GM21381 (cell line): ENCODE data around the gene TENM4.

Experiments
- ATAC-seq: cut with Tn5 transposase; IDR thresholded peaks from one replicate; pipeline ENCODE4 v1.9.1; 2021; ENCODE audit warnings: mild to moderate bottlenecking, moderate library complexity; ENCODE audit not compliant: unreplicated experiment

Gene TENM4

DNA sequence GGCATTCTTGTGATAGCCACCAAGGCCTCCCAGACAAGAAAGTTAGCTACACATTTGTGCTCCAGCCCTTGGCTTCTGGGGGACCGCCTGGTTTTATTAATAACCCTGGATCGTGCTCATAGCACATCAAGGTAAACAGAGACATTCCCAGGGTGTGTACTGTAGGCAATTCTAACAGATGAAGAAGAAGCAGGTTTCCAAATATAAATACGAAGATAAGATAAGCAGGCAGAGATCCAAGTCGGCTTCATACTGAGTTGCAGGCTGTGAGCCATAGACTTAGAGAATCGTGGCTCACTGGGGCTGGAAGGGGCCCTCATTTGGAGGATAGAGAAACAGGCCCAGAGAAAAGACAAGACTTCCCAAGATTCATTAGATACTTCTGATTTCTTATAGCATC, 131.4 kb downstream of the TENM4 start:
- no peak for ATAC-seq

DNA sequence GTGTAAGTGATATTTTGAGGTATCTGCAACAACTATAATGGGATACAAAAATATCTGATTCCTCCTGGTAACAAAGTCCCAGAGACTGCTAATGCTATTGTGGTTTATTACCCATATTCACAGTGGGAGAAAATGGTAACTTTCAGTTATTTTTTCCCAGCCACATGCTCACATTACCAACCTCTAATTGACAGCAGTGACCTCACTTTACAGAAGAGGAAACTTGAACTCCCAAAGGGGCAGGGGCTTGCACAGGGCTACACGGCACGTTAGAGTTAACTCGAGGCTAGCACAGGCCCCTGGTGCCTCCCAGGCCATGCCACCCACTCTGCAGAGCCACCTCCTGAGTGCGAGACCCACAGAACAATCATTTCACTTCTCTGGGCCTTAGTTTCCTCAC, 132.4 kb downstream of the TENM4 start:
- ATAC-seq = no peak

DNA sequence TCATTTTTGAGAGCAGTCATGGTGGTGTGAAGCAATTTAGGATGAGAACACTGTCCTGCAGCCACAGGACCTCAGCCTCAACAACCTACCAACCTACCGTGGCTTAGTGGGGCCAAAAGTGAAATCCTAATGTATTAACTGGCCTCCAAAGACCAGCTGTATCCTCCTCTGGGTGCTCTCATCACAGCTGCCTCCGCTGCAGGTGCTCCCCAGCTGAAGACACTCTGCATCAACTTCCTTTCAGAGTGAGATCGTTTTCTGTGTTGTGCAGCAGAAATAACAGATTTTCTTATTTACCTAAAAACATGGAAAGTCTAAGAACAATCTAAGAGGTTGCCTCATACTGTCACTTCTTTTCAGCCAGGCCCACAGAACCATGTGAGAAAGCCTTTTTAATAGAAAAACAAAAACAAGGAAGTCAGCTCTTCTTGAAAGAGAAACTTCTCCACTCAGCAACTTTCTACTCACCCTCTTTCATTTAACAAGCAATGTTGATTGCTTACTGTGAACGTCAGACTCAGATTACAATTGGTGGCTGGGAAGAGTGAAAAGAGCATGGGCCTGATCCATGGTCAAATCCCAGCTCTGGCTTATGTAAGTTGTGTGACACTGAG, 136.1 kb downstream of the TENM4 start:
- no peak for ATAC-seq

DNA sequence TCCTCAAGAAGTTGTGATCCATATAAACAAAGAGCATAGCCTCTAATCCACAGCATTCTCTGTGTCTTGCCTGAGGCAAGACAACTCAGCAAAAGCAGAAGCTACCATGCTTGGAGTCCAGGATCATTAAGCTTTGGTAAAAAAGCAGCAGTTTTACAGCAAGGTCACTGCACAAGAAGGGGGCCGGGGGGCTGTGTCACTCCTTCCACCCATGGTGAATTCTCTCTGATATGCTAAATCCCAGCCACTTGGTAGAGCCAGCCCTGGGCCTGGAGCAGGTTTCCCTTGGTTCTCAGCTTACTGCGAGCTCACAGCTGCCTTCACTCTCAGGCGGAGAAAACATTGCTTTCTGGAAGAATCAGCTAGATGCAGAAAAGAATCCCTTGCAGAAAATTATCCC, 144.7 kb downstream of the TENM4 start:
- ATAC-seq = no peak

DNA sequence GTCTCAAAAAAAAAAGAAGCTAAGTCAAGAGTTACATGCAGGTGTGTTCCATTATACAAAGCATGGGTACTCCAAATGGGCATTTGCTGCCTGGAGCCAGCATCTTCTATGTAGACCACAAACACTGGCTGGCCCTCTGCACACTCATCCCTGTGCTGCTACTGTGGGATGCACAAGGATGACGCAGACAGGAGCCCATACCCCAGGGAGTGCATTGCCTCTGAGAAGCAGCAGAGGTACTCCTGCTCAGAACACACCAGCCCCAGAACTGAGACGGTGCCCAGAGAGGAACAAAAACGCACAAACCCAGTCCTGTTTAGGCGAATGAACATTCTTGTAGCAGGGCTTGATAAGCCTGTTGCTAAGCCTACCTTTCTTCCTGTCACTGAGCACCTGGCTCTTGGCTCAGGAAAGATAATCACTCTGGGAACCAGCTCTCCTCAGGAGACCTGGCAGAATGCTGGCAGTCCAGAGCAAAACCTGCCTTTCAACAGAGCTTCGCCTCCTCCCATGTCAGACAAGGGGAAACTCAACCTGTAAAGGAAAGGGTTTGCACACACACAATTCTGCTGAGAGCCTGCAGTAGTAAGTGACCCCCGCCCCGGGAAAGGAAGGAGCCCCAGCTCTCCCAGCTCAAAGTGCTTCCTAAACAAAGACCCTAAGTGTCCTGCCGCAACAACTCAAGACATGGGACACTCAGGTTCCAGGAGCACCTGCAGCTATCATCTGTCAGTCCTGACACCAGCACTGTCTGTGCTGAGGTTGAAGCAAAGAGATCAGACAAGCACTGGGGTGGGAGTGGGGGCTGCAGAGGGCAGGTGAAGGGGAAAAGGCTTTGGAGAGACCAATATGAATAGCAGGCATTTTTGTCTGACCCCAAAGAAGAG, 145.7 kb downstream of the TENM4 start:
- ATAC-seq = no peak

DNA sequence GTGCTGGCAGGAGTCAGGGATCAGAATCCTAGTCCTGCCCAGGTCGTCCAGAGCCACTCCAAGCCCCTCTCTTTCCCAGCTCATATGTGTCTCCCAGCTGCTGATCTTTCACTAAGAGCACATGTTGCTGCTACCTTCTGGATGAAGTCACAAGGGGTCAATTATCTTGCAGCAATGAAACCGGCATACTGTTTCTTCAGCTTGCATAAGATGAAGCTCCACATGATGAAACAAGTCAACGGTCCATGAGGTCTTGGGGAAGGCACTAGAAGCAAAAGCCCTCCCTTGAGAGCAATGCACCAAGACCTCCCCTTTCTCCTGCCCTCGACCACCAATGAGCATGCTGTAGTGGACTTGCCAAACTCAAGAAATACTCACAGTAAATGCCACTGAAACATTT, 148.9 kb downstream of the TENM4 start:
- ATAC-seq = no peak

DNA sequence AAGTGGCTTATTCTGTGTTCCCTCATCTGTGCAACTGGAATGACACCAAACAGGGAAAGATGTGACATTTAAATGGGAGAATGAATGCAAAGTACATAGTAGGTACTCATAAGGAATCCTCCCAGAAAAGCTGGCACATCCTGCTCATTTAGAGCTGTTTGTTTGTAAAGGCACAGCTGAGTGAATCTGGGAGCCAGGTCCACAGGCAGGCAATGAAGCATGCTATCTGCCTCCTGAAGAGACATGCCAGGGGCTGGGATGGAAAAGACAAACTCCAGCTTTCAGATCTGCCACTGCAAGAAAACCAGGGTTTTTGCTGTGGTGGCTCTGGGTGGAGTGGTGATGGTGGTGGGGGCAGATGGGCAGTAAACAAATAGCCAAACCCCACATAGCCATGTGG, 150.1 kb downstream of the TENM4 start:
- ATAC-seq = no peak

DNA sequence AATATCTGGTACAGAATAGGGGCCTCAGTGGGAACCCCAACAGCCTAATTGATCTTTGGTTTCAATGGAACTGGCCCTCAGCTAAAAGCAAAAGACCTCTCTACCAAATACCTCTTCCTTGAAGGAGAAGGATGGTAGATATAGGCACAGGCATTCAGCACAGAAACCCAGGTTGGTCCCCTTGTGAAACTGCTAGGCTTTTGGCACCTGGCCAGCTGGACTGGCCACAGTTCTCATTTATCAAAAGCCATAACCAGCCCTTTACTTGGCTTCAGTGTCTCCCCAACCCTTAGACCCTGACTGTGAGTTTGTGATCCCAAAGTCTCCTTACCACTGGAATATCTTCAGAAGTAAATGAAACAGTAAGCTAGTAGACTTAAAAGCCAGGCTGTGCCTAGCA, 152.9 kb downstream of the TENM4 start:
- ATAC-seq = no peak

DNA sequence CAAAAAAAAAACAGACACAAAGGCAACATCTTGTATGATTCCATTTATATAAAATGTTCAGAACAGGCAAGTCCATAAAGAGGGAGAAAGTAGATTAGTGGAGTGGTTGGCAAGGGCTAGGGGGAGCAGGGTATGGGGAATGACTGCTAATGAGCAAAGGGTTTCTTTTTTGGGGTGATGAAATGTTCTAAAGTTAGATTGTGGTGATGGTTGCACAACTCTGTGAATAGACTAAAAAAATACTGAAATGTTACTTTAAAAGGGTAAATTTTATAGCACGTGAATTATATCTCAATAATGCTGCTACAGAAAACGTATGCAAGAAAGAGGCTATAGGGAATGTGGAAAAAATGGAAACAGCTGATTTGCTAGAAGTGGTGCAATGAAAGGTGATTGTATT, 155.1 kb downstream of the TENM4 start:
- ATAC-seq = no peak

DNA sequence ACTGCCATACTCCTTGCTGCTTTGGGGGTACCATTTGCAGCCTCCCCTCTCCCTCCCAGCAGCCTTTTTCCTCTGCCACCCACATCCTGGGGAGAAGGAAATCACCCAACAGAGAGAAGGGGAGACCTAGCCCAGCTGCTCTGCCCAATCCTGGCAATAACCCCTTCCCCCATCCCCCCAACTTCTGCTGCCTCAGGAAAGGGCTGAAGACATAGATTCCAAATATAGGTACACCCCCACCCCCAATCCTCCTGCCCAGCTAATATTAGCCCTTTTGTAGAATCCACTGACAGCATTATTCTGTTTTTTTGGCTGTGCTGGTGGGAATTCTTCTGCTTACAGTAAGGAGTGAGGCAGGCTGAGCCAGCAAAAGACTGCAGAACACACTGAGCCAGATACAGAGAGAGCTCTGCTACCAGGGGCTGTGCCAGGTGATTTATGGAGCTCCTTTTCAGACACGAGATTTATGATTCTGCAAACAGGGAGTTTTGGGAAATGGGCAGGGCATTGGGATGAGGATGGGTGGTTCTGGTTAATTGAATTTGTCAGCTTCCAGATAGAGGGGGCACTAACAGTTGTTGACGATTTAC, 164.0 kb downstream of the TENM4 start:
- ATAC-seq = no peak

DNA sequence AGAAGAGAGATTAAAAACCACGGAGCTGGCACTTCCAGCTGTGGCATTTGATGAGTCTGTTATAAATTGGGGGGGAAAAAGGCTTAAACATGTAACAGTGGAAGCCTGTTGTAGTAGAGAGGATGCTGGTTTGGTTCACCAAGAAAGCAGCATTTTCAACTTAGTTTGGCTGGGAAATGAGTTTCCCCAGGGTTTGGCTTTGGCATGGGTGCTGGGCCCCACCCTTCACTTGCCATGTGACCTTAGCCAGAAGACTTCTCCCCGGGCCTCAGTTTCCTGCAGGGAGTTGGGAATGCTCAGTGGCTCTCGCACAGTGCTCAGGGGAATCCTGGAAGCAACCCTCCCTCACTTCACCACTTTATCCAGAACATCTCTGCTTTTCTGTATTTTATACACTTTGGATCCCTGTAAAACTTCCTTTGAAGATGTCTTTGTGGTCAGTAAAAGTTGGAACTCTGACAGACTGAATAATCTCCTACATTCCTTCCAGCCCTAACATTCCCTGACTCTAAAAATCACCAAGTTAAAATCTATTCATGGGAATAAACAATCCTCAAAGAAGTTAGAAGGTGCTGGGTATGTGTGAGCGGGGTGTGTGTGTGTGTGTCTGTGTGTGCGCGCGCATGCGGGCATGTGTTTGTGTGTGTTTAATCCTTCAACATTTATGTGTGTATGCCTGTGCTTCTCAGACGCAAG, 166.0 kb downstream of the TENM4 start:
- ATAC-seq = no peak

DNA sequence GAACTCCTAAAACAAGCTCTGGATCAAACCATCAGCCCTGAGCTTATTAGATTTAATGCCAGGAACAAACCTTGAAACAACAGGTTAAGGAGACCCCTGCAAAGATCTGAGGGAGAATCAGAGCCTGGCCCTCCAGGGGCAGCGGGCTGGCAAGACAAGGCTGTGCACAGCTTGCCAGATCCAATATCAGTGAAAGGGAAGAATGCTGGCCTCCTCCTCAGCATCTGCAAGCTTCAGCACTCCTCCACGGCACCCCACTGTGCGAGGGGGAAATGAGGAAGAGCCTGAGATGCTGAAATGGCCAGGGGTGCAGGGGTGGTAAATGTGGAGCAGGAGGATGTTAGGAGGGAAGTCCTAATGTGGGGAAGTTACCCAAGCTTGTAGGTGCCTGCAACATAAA, 167.0 kb downstream of the TENM4 start:
- no peak for ATAC-seq

DNA sequence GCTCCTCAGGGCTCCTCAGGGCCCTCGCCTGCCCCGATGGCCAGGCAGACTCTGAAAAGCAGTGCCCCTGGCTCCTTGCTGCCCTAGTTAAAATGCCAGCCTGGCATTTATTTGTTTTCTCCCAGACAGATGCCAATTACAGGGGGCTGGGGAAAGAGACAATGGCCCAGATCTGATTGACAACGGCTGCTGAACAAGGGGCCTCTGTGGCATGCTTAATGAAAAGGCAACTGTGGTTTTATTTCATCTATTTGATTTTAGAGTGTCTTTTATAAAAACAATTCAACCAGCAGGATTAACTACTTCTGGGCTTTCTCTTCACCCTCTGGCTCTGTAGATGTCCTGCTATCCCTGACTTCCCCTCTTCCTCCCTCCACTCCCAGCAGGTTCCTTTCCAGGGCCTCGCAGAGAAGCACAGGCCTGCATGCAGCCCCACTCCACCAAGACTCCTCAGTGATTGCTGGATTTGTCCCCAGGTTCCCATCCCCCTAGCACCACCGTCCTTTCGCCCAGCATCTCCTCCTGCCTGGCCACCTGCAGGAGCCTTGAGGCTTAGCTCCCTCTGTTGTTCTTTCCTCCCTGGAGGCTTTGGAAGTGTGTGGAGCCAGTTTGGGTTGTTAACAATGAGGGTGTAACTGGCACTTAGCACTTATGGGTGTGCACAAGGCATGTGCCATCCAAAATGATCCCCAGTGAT, 171.1 kb downstream of the TENM4 start:
- no peak for ATAC-seq

DNA sequence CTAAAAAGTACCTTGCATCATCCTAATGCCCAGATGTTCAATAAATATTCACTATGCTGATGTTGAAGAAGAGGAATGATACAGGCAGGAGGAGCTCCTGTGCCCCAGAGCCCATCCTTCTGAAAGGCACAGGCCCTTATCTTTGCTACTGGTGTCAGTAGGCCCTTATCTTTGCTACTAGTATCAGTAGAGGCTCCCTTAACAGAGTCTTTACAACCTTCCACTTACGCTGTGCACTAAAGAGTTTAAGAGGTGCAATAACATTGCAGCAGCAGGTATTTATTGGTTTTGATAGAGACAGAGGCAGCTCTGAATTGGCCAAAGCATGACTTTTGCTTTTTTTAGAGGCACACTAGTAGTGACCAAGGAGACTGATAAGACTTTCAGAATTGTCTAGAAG, 174.4 kb downstream of the TENM4 start:
- ATAC-seq = no peak

DNA sequence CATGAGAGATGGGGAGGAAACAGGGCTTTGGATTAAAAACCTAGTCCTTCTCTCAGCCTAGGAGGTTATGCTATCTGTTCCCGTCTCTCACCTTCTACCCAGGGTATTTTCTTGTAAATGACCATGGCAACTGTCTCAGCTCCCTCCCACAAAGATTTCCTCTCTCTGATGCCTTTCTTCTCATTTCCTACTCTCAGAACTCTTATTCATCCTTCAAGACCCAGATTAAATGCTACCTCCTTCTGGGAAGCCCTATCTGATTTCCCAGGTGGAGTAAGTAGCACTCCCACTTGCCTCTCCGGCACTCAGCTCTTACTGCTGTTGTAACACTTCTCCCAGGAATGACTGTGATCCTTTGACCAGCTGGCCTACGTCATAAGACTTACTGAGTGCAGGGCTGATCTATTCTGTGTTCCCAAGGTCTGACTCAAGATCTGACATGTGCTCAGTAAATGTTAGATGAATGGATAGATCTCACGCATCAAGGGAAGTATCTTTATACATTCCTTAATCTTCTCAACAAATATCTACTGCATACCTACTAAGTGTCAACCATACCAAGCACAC, 175.0 kb downstream of the TENM4 start:
- ATAC-seq = no peak

DNA sequence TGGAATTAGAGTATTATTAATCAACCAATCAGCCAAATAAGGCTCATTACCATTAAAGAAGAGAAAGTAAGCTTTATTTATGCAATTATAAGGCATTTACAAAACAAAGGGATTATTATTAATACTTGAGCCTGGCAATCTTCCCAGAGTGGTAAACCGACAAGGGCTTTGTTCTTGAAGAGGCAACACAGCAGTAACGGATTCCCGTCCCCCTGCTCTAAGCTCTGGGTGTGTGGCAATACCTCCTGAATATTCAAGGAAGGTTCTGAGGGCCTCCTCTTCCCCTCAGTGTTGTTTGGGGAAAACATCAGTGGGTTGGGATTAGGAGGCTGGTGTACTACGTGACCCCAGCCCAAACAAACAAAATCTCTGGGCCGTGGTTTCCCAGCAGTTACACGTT, 176.5 kb downstream of the TENM4 start:
- ATAC-seq = no peak

DNA sequence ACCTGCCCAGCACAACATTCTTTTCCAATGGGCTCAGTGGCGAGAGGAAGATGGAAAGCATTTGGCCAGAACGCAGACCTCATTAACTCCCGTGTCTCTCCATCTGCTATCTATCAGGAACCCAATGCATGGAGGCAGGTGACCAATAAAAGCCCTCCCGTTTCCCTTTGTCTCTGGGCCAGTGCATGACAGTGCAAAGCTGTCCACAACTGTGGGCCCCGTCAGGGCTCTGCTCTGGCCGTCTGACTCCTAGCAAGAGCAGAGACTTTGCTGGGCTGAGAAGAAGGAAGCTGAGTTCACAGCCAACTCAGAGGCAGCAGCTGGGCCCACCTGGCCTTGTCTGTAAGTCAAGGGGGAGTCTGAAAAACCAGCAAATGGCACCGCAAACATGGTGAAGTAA, 177.8 kb downstream of the TENM4 start:
- no peak for ATAC-seq

DNA sequence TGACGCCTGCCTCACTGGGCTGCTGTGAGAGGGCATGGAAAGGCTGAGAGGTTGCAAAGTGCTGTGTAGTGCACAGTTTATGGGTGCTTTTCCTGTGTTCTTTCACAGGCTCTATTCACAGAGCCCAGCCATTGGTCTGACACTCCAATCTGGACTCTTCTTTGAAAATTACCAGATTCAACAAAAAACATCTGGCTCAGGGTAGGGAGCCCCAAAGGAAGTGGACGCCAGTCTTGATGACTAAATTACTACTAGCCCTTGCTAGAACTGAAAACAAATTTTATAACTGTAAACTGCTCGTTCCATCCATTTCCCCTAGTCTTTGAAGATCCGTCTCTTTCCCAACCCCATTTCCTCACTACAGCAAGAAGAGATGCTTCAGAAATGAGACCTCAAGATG, 178.6 kb downstream of the TENM4 start:
- ATAC-seq = no peak

DNA sequence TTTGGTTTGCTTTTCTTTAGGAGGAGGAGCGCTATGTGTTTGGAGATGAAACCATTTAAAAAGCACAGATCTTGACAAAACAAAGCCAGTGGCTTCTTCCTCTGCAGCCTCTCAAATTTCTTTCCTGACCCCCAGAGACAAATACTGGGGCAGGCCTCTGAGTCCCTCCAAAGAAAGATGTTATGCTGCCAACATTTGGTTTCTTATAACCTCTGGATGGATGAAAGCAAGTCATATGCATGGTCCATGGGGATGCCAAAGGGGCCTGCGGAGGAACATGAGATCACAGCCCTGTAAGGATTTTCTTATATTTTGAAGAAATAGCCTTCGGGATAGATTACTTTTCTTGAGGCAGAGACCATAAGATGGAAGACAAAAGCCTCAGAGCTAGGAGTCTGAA, 179.1 kb downstream of the TENM4 start:
- no peak for ATAC-seq

DNA sequence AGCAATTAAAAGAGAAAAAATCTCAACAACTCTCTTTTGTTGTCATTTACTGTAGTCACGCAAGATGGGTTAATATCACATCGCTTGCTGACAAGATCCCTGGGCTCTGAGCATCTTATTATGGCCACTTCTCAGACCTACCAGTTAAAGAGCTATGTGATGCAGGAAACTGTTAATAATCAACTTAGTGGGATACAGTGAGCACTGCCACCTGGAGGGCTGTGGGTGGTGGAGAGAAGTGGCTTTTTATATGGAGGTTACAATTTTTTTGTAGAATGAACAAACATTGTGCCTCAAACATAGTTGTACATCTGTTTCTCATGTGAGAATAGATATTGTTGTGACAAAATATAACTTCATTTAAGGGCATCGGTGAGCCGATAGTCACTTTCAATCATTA, 181.0 kb downstream of the TENM4 start:
- ATAC-seq = no peak

DNA sequence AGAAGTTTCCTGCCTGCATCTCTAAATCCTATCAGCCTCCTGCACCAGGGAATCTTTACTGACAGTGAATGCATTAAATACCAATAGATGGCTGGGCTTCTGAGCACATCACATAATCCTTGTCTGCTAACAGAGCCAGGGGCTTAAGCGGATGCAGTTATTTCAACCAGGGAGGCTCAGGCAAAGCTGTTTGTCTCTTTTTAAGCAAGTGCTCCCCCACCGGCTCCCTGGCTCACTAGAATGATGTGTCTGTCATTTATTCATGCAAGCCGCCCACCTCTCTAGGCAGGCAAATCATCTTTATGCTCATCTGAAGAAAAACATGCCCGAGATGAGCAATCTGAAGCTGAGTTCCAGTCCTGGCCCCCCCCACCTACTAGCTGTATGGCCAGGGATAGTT, 182.3 kb downstream of the TENM4 start:
- ATAC-seq = no peak
